Lung (tissue), 12 donors: ENCODE measurements around the gene EXOC3L2. TPM values are rescaled to one million over a fixed set of nuclear protein-coding genes. Genes with fewer than 3 reads are reported as not detected.

Source experiments
- ATAC-seq: fragments of 200-7000 bp; cut with Tn5 transposase; one replicate; pipeline ENCODE4 v1.9.1; 2020; ENCODE audit warnings: moderate number of reproducible peaks; ENCODE audit not compliant: insufficient read depth, low FRiP score
- DNase-seq, 3 donors: peaks; one replicate each; pipeline ENCODE4 v3.0.0-alpha.2; 2013 to 2017
- H3K27ac ChIP-seq, 2 donors: one replicate each; pipeline ENCODE4 v1.5.1; 2013; ENCODE audit warnings: mild to moderate bottlenecking in 2 of 2, moderate library complexity in 2 of 2, control low read depth in 1 of 2, inconsistent platforms in 1 of 2, low read depth in 1 of 2, low read length in 1 of 2
- H3K27me3 ChIP-seq, 3 donors: one replicate each; pipeline ENCODE4 v1.5.1; 2013; ENCODE audit warnings: low read length in 2 of 3; ENCODE audit not compliant: control insufficient read depth in 3 of 3, insufficient read depth in 3 of 3
- H3K36me3 ChIP-seq, 4 donors: one replicate each; pipeline ENCODE4 v1.5.1; 2013; ENCODE audit warnings: low read length in 4 of 4, mild to moderate bottlenecking in 1 of 4, moderate library complexity in 1 of 4; ENCODE audit not compliant: control insufficient read depth in 4 of 4, insufficient read depth in 4 of 4
- H3K4me1 ChIP-seq, 5 donors: one replicate each; pipeline ENCODE4 v1.5.1; 2013; ENCODE audit warnings: low read length in 5 of 5, mild to moderate bottlenecking in 2 of 5, moderate library complexity in 1 of 5; ENCODE audit not compliant: control insufficient read depth in 5 of 5, insufficient read depth in 5 of 5
- H3K4me3 ChIP-seq: one replicate; pipeline ENCODE4 v1.5.1; 2013; ENCODE audit warnings: mild to moderate bottlenecking, control low read depth, moderate library complexity
- H3K9ac ChIP-seq, 2 donors: one replicate each; pipeline ENCODE4 v1.5.1; 2013; ENCODE audit warnings: low read length in 2 of 2, control low read depth in 1 of 2; ENCODE audit not compliant: insufficient read depth in 1 of 2
- H3K9me3 ChIP-seq, 4 donors: one replicate each; pipeline ENCODE4 v1.5.1; 2013; ENCODE audit warnings: low read length in 3 of 4, mild to moderate bottlenecking in 1 of 4, moderate library complexity in 1 of 4; ENCODE audit not compliant: control insufficient read depth in 4 of 4, insufficient read depth in 3 of 4
- WGBS, 2 donors: extraction: QIAGEN DNeasy Blood & Tissue Kit; methylation state at CpG; one replicate each; pipeline ENCODE4 v1.1.7; 2013; 5-methylcytosine and 5-hydroxymethylcytosine counted together
- polyA plus RNA-seq, 2 donors: library from polyadenylated mRNA; stranded (reverse); fragments of 200-250 nt; gene quantifications; one replicate each; pipeline ENCODE4 v1.2.1, GENCODE V29; 2013
- total RNA-seq, 2 donors: library from RNA; depleted of rRNA in 1 of 2; stranded (reverse); fragments of >200 nt in 1 of 2; gene quantifications; one replicate each; pipeline ENCODE4 v1.2.1, GENCODE V29; 2014 to 2021
- TF ChIP-seq, protein P1 (sequence below): IDR thresholded peaks from 2 replicates; pipeline ENCODE4 v1.5.1; 2012; ENCODE audit warnings: mild to moderate bottlenecking; ENCODE audit errors: control extremely low read depth, extremely low read depth
- donor health status: control.
- donor health status: control.
- donor health status: Bipolar disorder and iron deficiency.
- donor health status: healthy.
- donor health status: DM: yes; HTN: yes; CAD: no.

EXOC3L2 gene
- total and polyA plus RNA-seq, 4 donors: 1.7 to 2.8 (median 2.4) TPM

DNA sequence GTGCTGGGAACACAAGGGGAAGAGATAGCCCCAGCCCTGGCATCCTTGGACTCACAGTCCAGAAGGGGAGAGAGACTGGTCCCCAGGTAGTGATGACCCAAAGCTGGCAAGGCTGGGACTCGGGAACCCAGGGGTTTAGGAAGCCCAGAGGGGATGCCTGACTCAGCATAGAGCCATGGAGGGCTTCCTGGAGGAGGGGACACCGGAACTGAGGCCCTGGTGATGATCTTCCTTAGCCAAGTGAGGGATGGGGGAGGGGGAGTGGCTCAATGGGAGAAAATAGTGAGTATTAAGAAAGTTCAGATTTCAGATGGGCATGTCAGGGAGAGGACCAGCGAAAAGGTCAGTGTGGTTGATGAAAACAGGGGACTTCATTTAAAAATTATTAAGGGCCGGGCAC, 26.8 kb downstream of the EXOC3L2 start:
- H3K27ac ChIP-seq: no peak overlapping the region
- H3K9ac ChIP-seq: no peak overlapping the region
- H3K9me3 ChIP-seq: no peaks in the 10 kb centered on the region
- WGBS, 2 donors: 66 to 70% methylated on average over 4 of the region's 4 CpGs
- H3K36me3 ChIP-seq: no peaks in the 10 kb centered on the region
- TF ChIP-seq, protein P1, sequence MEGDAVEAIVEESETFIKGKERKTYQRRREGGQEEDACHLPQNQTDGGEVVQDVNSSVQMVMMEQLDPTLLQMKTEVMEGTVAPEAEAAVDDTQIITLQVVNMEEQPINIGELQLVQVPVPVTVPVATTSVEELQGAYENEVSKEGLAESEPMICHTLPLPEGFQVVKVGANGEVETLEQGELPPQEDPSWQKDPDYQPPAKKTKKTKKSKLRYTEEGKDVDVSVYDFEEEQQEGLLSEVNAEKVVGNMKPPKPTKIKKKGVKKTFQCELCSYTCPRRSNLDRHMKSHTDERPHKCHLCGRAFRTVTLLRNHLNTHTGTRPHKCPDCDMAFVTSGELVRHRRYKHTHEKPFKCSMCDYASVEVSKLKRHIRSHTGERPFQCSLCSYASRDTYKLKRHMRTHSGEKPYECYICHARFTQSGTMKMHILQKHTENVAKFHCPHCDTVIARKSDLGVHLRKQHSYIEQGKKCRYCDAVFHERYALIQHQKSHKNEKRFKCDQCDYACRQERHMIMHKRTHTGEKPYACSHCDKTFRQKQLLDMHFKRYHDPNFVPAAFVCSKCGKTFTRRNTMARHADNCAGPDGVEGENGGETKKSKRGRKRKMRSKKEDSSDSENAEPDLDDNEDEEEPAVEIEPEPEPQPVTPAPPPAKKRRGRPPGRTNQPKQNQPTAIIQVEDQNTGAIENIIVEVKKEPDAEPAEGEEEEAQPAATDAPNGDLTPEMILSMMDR: no peak
- peaks cover 0 to 10% (median 3%) of the 10 kb centered on the region in 5 donors for H3K4me1 ChIP-seq
- no peak for ATAC-seq
- H3K4me3 ChIP-seq: no peak overlapping the region
- no peak for DNase-seq
- H3K27me3 ChIP-seq: peaks cover 0 to 40% (median 16%) of the 10 kb centered on the region in 3 donors

DNA sequence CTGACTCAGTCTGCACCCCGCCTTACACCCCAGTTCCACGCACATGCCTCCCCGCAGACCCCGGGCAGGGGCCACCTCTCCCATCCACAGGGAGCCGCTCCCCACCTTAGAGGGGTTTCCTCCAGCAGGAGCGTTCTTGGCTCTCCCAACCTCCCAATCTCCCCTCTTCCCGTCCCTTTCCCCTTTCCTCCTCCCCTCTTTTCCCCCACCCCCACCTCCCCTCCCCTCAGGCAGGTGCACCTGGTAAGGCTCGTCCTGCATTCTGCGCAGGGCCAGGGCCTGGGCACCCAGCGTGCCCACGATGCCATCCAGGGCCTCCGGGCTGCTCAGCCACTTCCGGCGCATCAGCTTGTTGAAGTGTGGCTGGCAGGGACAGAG, 27.3 kb downstream of the EXOC3L2 start:
- peaks cover 0 to 40% (median 16%) of the 10 kb centered on the region in 3 donors for H3K27me3 ChIP-seq
- H3K4me1 ChIP-seq: peaks cover 0 to 10% (median 5%) of the 10 kb centered on the region in 5 donors
- H3K4me3 ChIP-seq: no peak overlapping the region
- no peak overlapping the region for H3K9ac ChIP-seq
- H3K27ac ChIP-seq: no peak overlapping the region
- WGBS, 2 donors: 65 to 73% methylated on average over 14 of the region's 14 CpGs
- no peak for ATAC-seq
- TF ChIP-seq, protein P1: no peak
- no peaks in the 10 kb centered on the region for H3K36me3 ChIP-seq
- DNase-seq: no peak
- no peaks in the 10 kb centered on the region for H3K9me3 ChIP-seq

DNA sequence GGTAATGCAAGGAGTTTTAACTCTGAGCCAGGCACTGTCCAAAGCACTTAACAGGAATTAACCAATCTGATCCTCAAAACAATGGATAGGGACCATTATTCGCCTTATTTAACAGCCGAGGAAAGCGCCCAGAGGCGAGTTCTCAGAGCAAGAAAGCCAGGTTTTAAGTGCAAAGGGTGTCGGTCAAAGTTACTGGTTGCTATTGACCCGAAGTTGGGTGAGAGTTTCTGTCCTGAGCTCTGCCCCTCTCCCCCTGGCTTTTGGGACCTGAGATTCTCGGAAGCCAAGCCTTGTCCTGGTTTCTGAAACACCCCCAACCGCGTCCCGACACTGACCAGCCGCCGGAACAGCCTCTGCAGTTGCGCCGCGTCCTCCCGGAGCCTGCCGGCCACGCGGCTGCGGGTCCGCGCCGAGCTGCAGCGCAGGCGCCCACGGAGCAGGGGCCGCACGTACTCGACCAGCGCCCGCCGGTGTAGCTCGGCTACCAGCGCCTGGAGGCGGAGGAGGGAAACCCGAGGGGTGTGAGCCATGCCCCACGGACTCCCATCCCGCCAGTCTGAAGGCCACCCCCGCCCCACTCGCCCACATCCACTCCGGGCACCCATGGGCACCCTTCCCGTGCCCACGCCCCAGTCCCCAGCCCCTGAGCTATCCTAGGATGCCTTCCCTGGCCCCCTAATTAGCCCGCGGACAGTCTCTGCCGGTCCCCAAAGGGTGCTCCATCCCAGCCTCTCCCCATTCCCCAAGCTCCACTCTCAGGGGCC, 27.8 kb downstream of the EXOC3L2 start:
- Histone ChIP-seq H3K36me3 (no peaks in the 10 kb centered on the region), H3K27me3 (peaks cover 0 to 40% (median 16%) of the 10 kb centered on the region in 3 donors), H3K4me1 (peaks cover 0 to 10% (median 5%) of the 10 kb centered on the region in 5 donors), H3K9me3 (no peaks in the 10 kb centered on the region), H3K4me3 (no peak overlapping the region), H3K27ac (peak overlapping the region in 1 of 2 donors; percentile 20), H3K9ac (no peak overlapping the region)
- 33 to 39% methylated on average over 42 to 46 of the region's 46 CpGs for WGBS, 2 donors
- no peak for ATAC-seq
- TF ChIP-seq, protein P1: no peak
- DNase-seq: peak in 2 of 3 donors; percentile 14 to 25

DNA sequence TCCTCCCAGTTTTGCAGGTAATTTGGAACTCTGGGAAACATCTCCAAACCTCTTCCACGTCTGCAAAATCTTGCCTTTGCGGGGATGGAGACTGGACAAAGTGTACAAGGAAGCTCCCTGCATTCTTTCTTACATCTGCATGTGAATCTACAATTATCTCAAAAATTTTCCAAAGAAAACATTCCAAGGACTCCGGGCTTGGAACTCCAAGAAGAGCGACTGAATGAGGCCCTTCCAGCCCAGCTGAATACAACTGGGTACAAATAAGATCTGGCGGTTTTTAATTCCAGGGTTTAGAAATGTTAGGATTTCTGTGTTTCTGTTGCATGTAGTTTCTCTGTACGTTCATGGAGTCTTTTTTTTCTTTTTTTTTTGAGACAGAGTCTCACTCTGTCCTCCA, 28.5 kb downstream of the EXOC3L2 start:
- 69 to 77% methylated on average over 6 of the region's 6 CpGs for WGBS, 2 donors
- no peaks in the 10 kb centered on the region for H3K36me3 ChIP-seq
- DNase-seq: no peak
- H3K4me1 ChIP-seq: peaks cover 0 to 12% (median 10%) of the 10 kb centered on the region in 5 donors
- ATAC-seq: no peak
- H3K27me3 ChIP-seq: peaks cover 0 to 40% (median 16%) of the 10 kb centered on the region in 3 donors
- no peak overlapping the region for H3K27ac ChIP-seq
- H3K4me3 ChIP-seq: no peak overlapping the region
- TF ChIP-seq, protein P1: no peak
- H3K9ac ChIP-seq: no peak overlapping the region
- H3K9me3 ChIP-seq: no peaks in the 10 kb centered on the region
